Body of pancreas (tissue), 4 donors: ENCODE results near the gene HIF1A. TPM values are rescaled to one million over a fixed set of nuclear protein-coding genes. Genes with fewer than 3 reads are reported as not detected.
"Not testable (repeated sequence)": the region's sequence is repeated elsewhere in the genome, so short reads cannot be mapped to it uniquely, and the experiment has no call there.

Experiments used
- ATAC-seq: fragments of 150-250 bp; one replicate; pipeline ENCODE4 v1.9.1; 2016
- DNase-seq, 4 donors: peaks; one replicate each; pipeline ENCODE4 v3.0.0-alpha.2; 2019
- H3K27ac ChIP-seq, 4 donors: fragments of 200-600 bp; sonication (generic); 1 replicate in 3 of 4; 2 replicates in 1 of 4; pipeline versions ENCODE4 v1.5.1 to v1.6.1; 2016 to 2019; ENCODE audit warnings: mild to moderate bottlenecking in 1 of 4, mixed read lengths in 1 of 4, moderate library complexity in 1 of 4
- H3K27me3 ChIP-seq, 2 donors: fragments of 200-600 bp; sonication (generic); one replicate each; pipeline ENCODE4 v1.6.0; 2016; ENCODE audit warnings: mild to moderate bottlenecking in 1 of 2
- H3K36me3 ChIP-seq, 2 donors: fragments of 200-600 bp; sonication (generic); replicated peaks in 1 of 2; 2 replicates each; pipeline ENCODE4 v1.5.1; 2016; ENCODE audit warnings: low read depth in 2 of 2; ENCODE audit not compliant: insufficient read depth in 1 of 2
- H3K4me1 ChIP-seq: fragments of 200-600 bp; sonication (generic); one replicate; pipeline ENCODE4 v1.6.0; 2016
- H3K4me3 ChIP-seq, 2 donors: fragments of 200-600 bp; sonication (generic); 1 replicate in 1 of 2; 2 replicates in 1 of 2; pipeline ENCODE4 v1.5.1; 2016 to 2019
- H3K9me3 ChIP-seq, 3 donors: fragments of 200-600 bp; sonication (generic); 1 replicate in 2 of 3; 2 replicates in 1 of 3; pipeline ENCODE4 v1.5.1; 2016
- POLR2A ChIP-seq, 3 donors: fragments of 450-650 bp; IDR thresholded peaks; one replicate each; pipeline ENCODE4 v1.6.1; 2016; ENCODE audit warnings: antibody characterized with exemption in 3 of 3, mild to moderate bottlenecking in 2 of 3
- WGBS, 2 donors: methylation state at CpG; one replicate each; pipeline ENCODE4 v1.1.5; 2017; 5-methylcytosine and 5-hydroxymethylcytosine counted together
- intact Hi-C: fragments of 100-400 bp; cut with DNase I; formaldehyde crosslinking; loops from one replicate; pipeline ENCODE4 v1.15.1; 2023
- total RNA-seq, 2 donors: library from RNA; depleted of rRNA; stranded (reverse); fragments of >200 nt; gene quantifications; one replicate each; pipeline ENCODE4 v1.1.0, GENCODE V29; 2016
- TF ChIP-seq, protein P1 (sequence below), 7 experiments: fragments of 450-650 bp in 4 of 7; fragments of 200-600 bp in 3 of 7; sonication (generic) in 3 of 7; IDR thresholded peaks; one replicate each; pipeline ENCODE4 v1.5.1; 2016 to 2019; ENCODE audit warnings: antibody characterized with exemption in 7 of 7

Gene HIF1A
- total RNA-seq, 2 donors from 2014 or later: 36.8 to 66.9 TPM

- DNase-seq (no peak), ATAC-seq (no peak)
- Histone ChIP-seq H3K4me1 (no peaks in the 10 kb centered on the region), H3K27me3 (no peaks in the 10 kb centered on the region), H3K4me3 (no peak overlapping the region), H3K36me3 (peaks cover 5 to 48% of the 10 kb centered on the region in 2 donors), H3K27ac (no peak overlapping the region), H3K9me3 (no peaks in the 10 kb centered on the region)
- intact Hi-C loops: no loop called here
- WGBS, 2 donors: 85 to 90% methylated on average over 5 of the region's 5 CpGs
- no peak for TF ChIP-seq POLR2A (IDR thresholded peaks at IDR 0.05)
- TF ChIP-seq, protein P1, sequence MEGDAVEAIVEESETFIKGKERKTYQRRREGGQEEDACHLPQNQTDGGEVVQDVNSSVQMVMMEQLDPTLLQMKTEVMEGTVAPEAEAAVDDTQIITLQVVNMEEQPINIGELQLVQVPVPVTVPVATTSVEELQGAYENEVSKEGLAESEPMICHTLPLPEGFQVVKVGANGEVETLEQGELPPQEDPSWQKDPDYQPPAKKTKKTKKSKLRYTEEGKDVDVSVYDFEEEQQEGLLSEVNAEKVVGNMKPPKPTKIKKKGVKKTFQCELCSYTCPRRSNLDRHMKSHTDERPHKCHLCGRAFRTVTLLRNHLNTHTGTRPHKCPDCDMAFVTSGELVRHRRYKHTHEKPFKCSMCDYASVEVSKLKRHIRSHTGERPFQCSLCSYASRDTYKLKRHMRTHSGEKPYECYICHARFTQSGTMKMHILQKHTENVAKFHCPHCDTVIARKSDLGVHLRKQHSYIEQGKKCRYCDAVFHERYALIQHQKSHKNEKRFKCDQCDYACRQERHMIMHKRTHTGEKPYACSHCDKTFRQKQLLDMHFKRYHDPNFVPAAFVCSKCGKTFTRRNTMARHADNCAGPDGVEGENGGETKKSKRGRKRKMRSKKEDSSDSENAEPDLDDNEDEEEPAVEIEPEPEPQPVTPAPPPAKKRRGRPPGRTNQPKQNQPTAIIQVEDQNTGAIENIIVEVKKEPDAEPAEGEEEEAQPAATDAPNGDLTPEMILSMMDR (IDR thresholded peaks at IDR 0.05): no peak
Observed at GRCh38 chr14:61737915-61738314, 42.6 kb downstream of the HIF1A start.

DNA sequence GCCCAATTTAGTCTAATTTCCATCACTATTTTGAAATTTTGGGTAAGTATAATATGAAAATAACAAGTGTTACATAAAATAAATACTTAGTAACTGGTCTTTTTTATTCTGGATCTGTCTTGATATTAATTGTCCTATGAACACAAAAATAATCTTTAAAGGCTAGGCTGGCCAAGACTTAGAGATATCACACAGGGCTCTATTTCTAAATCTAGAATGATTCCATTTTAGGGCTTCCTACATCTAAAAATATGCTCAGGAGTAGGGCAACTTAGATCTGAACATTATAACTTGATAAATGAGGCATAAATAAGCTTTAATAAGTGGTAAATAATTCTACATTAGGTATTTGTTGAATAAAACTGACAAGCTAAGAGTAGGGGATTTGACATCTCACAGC is 43.8 kb downstream of the HIF1A start:
- DNase-seq (no peak), ATAC-seq (no peak)
- H3K36me3 ChIP-seq: peaks cover 5 to 41% of the 10 kb centered on the region in 2 donors
- TF ChIP-seq, protein P1 (IDR thresholded peaks at IDR 0.05): no peak
- TF ChIP-seq POLR2A (IDR thresholded peaks at IDR 0.05): no peak
- intact Hi-C loops: no loop called here
- H3K4me3 ChIP-seq: no peak overlapping the region
- H3K9me3 ChIP-seq: no peaks in the 10 kb centered on the region
- no peaks in the 10 kb centered on the region for H3K27me3 ChIP-seq
- no peaks in the 10 kb centered on the region for H3K4me1 ChIP-seq
- H3K27ac ChIP-seq: no peak overlapping the region

GRCh38 chr14:61742371-61742770 is 47.1 kb downstream of the HIF1A start:
- ATAC-seq (no peak), DNase-seq (no peak)
- TF ChIP-seq, protein P1 (IDR thresholded peaks at IDR 0.05): no peak
- TF ChIP-seq POLR2A (IDR thresholded peaks at IDR 0.05): no peak
- H3K9me3 ChIP-seq: no peaks in the 10 kb centered on the region
- H3K27ac ChIP-seq: no peak overlapping the region
- H3K36me3 ChIP-seq: peaks cover 5 to 31% of the 10 kb centered on the region in 2 donors
- 93 to 95% methylated on average over 6 of the region's 6 CpGs for WGBS, 2 donors
- H3K27me3 ChIP-seq: no peaks in the 10 kb centered on the region
- no peak overlapping the region for H3K4me3 ChIP-seq
- intact Hi-C loops: no loop called here
- no peaks in the 10 kb centered on the region for H3K4me1 ChIP-seq

DNA sequence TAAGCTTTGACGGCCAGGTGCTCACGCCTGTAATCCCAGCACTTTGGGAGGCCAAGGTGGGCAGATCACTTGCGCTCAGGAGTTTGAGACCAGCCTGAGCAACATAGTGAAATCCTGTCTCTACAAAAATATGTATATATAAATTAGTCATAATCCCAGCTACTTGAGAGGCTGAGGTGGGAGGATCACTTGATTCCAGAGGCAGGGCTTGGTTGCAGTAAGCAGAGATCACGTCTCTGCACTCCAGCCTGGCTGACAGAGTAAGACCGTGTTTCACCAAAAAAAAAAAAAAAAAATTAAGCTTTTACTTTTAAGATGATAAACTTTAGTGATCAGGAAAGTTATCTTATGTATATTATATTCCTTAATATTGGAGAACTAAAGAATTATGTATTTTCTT is 48.9 kb downstream of the HIF1A start:
- Histone ChIP-seq H3K9me3 (no peaks in the 10 kb centered on the region), H3K27ac (no peak overlapping the region), H3K4me3 (no peak overlapping the region), H3K4me1 (no peaks in the 10 kb centered on the region), H3K27me3 (no peaks in the 10 kb centered on the region), H3K36me3 (peaks cover 5 to 17% of the 10 kb centered on the region in 2 donors)
- ATAC-seq (no peak), DNase-seq (no peak)
- 95 to 96% methylated on average over 5 of the region's 5 CpGs for WGBS, 2 donors
- TF ChIP-seq, protein P1 (IDR thresholded peaks at IDR 0.05): no peak
- no peak for TF ChIP-seq POLR2A (IDR thresholded peaks at IDR 0.05)
- intact Hi-C loops: no loop called here

- H3K9me3 ChIP-seq, ATAC-seq, H3K27ac ChIP-seq, H3K4me3 ChIP-seq, intact Hi-C loops, H3K27me3 ChIP-seq, DNase-seq: not testable (repeated sequence)
- 95 to 96% methylated on average over 3 of the region's 3 CpGs for WGBS, 2 donors
- H3K36me3 ChIP-seq: peaks cover 5 to 13% of the 10 kb centered on the region in 2 donors
- peaks cover 10% of the 10 kb centered on the region for H3K4me1 ChIP-seq
Observed at GRCh38 chr14:61746346-61746745, 51.0 kb downstream of the HIF1A start.
